ENCODE results near the gene PI4K2A.
A peak's percentile ranks its signal among the peaks of the same experiment; 100 is the strongest.

The PI4K2A gene

GRCh38 chr10:97708976-97709946 is 68.8 kb downstream of the PI4K2A start:
- Histone ChIP-seq H3K27ac (ENCODE audit: low read depth, low read length) (no peak overlapping the region), H3K36me3 (ENCODE audit: control insufficient read depth, insufficient read depth, low read length) (no peaks in the 10 kb centered on the region), H3K27me3 (ENCODE audit: control insufficient read depth, insufficient read depth, low read length) (no peaks in the 10 kb centered on the region), H3K4me1 (ENCODE audit: control insufficient read depth, insufficient read depth, low read length) (peaks cover 11% of the 10 kb centered on the region; the same call in 1 of the 2 replicates), H3K4me3 (ENCODE audit: low read depth, low read length) (no peak overlapping the region), H3K9ac (ENCODE audit: low read length) (no peak overlapping the region), H3K9me3 (ENCODE audit: control insufficient read depth, insufficient read depth, low read depth, low read length) (peaks cover 3% of the 10 kb centered on the region; the same call in 1 of the 2 replicates)

- H3K4me3 ChIP-seq (ENCODE audit: low read depth, low read length): no peak overlapping the region
- peaks cover 27% of the 10 kb centered on the region for H3K4me1 ChIP-seq (ENCODE audit: control insufficient read depth, insufficient read depth, low read length)
- H3K27ac ChIP-seq (ENCODE audit: low read depth, low read length): no peak overlapping the region
- H3K9ac ChIP-seq (ENCODE audit: low read length): no peak overlapping the region
- H3K36me3 ChIP-seq (ENCODE audit: control insufficient read depth, insufficient read depth, low read length): 0 out of 2 replicates have a peak, but pooled peaks cover under 1% of the 10 kb centered on the region
- H3K27me3 ChIP-seq (ENCODE audit: control insufficient read depth, insufficient read depth, low read length): no peaks in the 10 kb centered on the region
- no peaks in the 10 kb centered on the region for H3K9me3 ChIP-seq (ENCODE audit: control insufficient read depth, insufficient read depth, low read depth, low read length)
Measured at GRCh38 chr10:97711640-97712572, 71.4 kb downstream of the PI4K2A start.

- Histone ChIP-seq H3K9me3 (ENCODE audit: control insufficient read depth, insufficient read depth, low read depth, low read length) (no peaks in the 10 kb centered on the region), H3K36me3 (ENCODE audit: control insufficient read depth, insufficient read depth, low read length) (peaks cover 12% of the 10 kb centered on the region), H3K27ac (ENCODE audit: low read depth, low read length) (peak within 1 kb of the TSS; percentile 59; the same call in 1 of the 2 replicates), H3K4me1 (ENCODE audit: control insufficient read depth, insufficient read depth, low read length) (peaks cover 29% of the 10 kb centered on the region), H3K4me3 (ENCODE audit: low read depth, low read length) (peak within 1 kb of the TSS; percentile 81), H3K9ac (ENCODE audit: low read length) (peak within 1 kb of the TSS; percentile 85), H3K27me3 (ENCODE audit: control insufficient read depth, insufficient read depth, low read length) (no peaks in the 10 kb centered on the region)
Measured at GRCh38 chr10:97713339-97713825, 72.9 kb downstream of the PI4K2A start, which contains the start of gene MARVELD1. TSS of gene MARVELD1 (plus strand) at chr10:97713730. CDS start at chr10:97713877, 147 bp downstream.

GRCh38 chr10:97713826-97714400 is 73.4 kb downstream of the PI4K2A start:
- peaks cover 34% of the 10 kb centered on the region for H3K4me1 ChIP-seq (ENCODE audit: control insufficient read depth, insufficient read depth, low read length)
- no peaks in the 10 kb centered on the region for H3K9me3 ChIP-seq (ENCODE audit: control insufficient read depth, insufficient read depth, low read depth, low read length)
- H3K9ac ChIP-seq (ENCODE audit: low read length): peak overlapping the region; percentile 85
- peak overlapping the region; percentile 59; the same call in 1 of the 2 replicates for H3K27ac ChIP-seq (ENCODE audit: low read depth, low read length)
- H3K36me3 ChIP-seq (ENCODE audit: control insufficient read depth, insufficient read depth, low read length): peaks cover 12% of the 10 kb centered on the region
- peak overlapping the region; percentile 81 for H3K4me3 ChIP-seq (ENCODE audit: low read depth, low read length)
- H3K27me3 ChIP-seq (ENCODE audit: control insufficient read depth, insufficient read depth, low read length): no peaks in the 10 kb centered on the region

GRCh38 chr10:97714401-97715258 is 74.2 kb downstream of the PI4K2A start:
- Histone ChIP-seq H3K4me1 (ENCODE audit: control insufficient read depth, insufficient read depth, low read length) (peaks cover 37% of the 10 kb centered on the region), H3K9ac (ENCODE audit: low read length) (peak overlapping the region; percentile 85), H3K9me3 (ENCODE audit: control insufficient read depth, insufficient read depth, low read depth, low read length) (no peaks in the 10 kb centered on the region), H3K27ac (ENCODE audit: low read depth, low read length) (peak overlapping the region; percentile 59; the same call in 1 of the 2 replicates), H3K27me3 (ENCODE audit: control insufficient read depth, insufficient read depth, low read length) (no peaks in the 10 kb centered on the region), H3K4me3 (ENCODE audit: low read depth, low read length) (peak overlapping the region; percentile 81), H3K36me3 (ENCODE audit: control insufficient read depth, insufficient read depth, low read length) (peaks cover 12% of the 10 kb centered on the region)

GRCh38 chr10:97715259-97715874 is 74.9 kb downstream of the PI4K2A start:
- Histone ChIP-seq H3K4me3 (ENCODE audit: low read depth, low read length) (peak overlapping the region; percentile 81), H3K9me3 (ENCODE audit: control insufficient read depth, insufficient read depth, low read depth, low read length) (no peaks in the 10 kb centered on the region), H3K27ac (ENCODE audit: low read depth, low read length) (peak overlapping the region; percentile 59; the same call in 1 of the 2 replicates), H3K4me1 (ENCODE audit: control insufficient read depth, insufficient read depth, low read length) (peaks cover 40% of the 10 kb centered on the region), H3K9ac (ENCODE audit: low read length) (peak overlapping the region; percentile 85), H3K36me3 (ENCODE audit: control insufficient read depth, insufficient read depth, low read length) (peaks cover 12% of the 10 kb centered on the region), H3K27me3 (ENCODE audit: control insufficient read depth, insufficient read depth, low read length) (no peaks in the 10 kb centered on the region)

- H3K4me1 ChIP-seq (ENCODE audit: control insufficient read depth, insufficient read depth, low read length): peaks cover 40% of the 10 kb centered on the region
- H3K36me3 ChIP-seq (ENCODE audit: control insufficient read depth, insufficient read depth, low read length): peaks cover 12% of the 10 kb centered on the region
- H3K4me3 ChIP-seq (ENCODE audit: low read depth, low read length): no peak overlapping the region
- H3K27me3 ChIP-seq (ENCODE audit: control insufficient read depth, insufficient read depth, low read length): no peaks in the 10 kb centered on the region
- H3K27ac ChIP-seq (ENCODE audit: low read depth, low read length): no peak overlapping the region
- no peaks in the 10 kb centered on the region for H3K9me3 ChIP-seq (ENCODE audit: control insufficient read depth, insufficient read depth, low read depth, low read length)
- no peak overlapping the region for H3K9ac ChIP-seq (ENCODE audit: low read length)
Measured at GRCh38 chr10:97717627-97718026, 77.2 kb downstream of the PI4K2A start.

GRCh38 chr10:97718178-97718577 is 77.7 kb downstream of the PI4K2A start:
- no peak overlapping the region for H3K27ac ChIP-seq (ENCODE audit: low read depth, low read length)
- no peaks in the 10 kb centered on the region for H3K9me3 ChIP-seq (ENCODE audit: control insufficient read depth, insufficient read depth, low read depth, low read length)
- no peak overlapping the region for H3K9ac ChIP-seq (ENCODE audit: low read length)
- peaks cover 35% of the 10 kb centered on the region for H3K4me1 ChIP-seq (ENCODE audit: control insufficient read depth, insufficient read depth, low read length)
- no peaks in the 10 kb centered on the region for H3K27me3 ChIP-seq (ENCODE audit: control insufficient read depth, insufficient read depth, low read length)
- no peak overlapping the region for H3K4me3 ChIP-seq (ENCODE audit: low read depth, low read length)
- peaks cover 12% of the 10 kb centered on the region for H3K36me3 ChIP-seq (ENCODE audit: control insufficient read depth, insufficient read depth, low read length)

- no peaks in the 10 kb centered on the region for H3K9me3 ChIP-seq (ENCODE audit: control insufficient read depth, insufficient read depth, low read depth, low read length)
- peaks cover 34% of the 10 kb centered on the region for H3K4me1 ChIP-seq (ENCODE audit: control insufficient read depth, insufficient read depth, low read length)
- peaks cover 12% of the 10 kb centered on the region for H3K36me3 ChIP-seq (ENCODE audit: control insufficient read depth, insufficient read depth, low read length)
- H3K9ac ChIP-seq (ENCODE audit: low read length): no peak overlapping the region
- no peaks in the 10 kb centered on the region for H3K27me3 ChIP-seq (ENCODE audit: control insufficient read depth, insufficient read depth, low read length)
- no peak overlapping the region for H3K27ac ChIP-seq (ENCODE audit: low read depth, low read length)
- H3K4me3 ChIP-seq (ENCODE audit: low read depth, low read length): no peak overlapping the region
Measured at GRCh38 chr10:97718659-97719142, 78.2 kb downstream of the PI4K2A start.

All from HUES6 (cell line).